Heart right ventricle (tissue), 16 donors: ENCODE measurements around the gene HYI. TPM values are rescaled to one million over a fixed set of nuclear protein-coding genes. Genes with fewer than 3 reads are reported as not detected.

Experiments
- ATAC-seq, 8 donors: fragments of 200-7000 bp; cut with Tn5 transposase; one replicate each; pipeline ENCODE4 v1.9.1; 2020; ENCODE audit warnings: mild to moderate bottlenecking in 8 of 8, moderate library complexity in 8 of 8, moderate number of reproducible peaks in 1 of 8
- DNase-seq, 2 donors: peaks; one replicate each; pipeline ENCODE4 v3.0.0-alpha.2; 2020
- H3K27ac ChIP-seq, 10 donors: fragments of 200-600 bp; sonication (generic) in 2 of 10; one replicate each; pipeline versions ENCODE4 v1.5.0 to v1.8.0; 2020 to 2022; ENCODE audit warnings: mild to moderate bottlenecking in 3 of 10
- H3K27me3 ChIP-seq, 7 donors: fragments of 200-600 bp; one replicate each; pipeline ENCODE4 v1.8.0; 2021 to 2022; ENCODE audit warnings: mild to moderate bottlenecking in 2 of 7
- H3K36me3 ChIP-seq, 9 donors: fragments of 200-600 bp; sonication (generic) in 1 of 9; one replicate each; pipeline versions ENCODE4 v1.5.0 to v1.8.0; 2020 to 2022; ENCODE audit warnings: mild to moderate bottlenecking in 2 of 9
- H3K4me1 ChIP-seq, 9 donors: fragments of 200-600 bp; sonication (generic) in 1 of 9; one replicate each; pipeline versions ENCODE4 v1.5.0 to v1.8.0; 2020 to 2022; ENCODE audit warnings: mild to moderate bottlenecking in 4 of 9
- H3K4me3 ChIP-seq, 10 donors: fragments of 200-600 bp; sonication (generic) in 2 of 10; one replicate each; pipeline versions ENCODE4 v1.5.0 to v1.8.0; 2020 to 2022; ENCODE audit warnings: mild to moderate bottlenecking in 7 of 10, moderate library complexity in 2 of 10
- H3K9me3 ChIP-seq, 11 donors: fragments of 200-600 bp in 10 of 11; sonication (generic) in 2 of 11; one replicate each; pipeline versions ENCODE4 v1.5.0 to v1.8.0; 2013 to 2022; ENCODE audit warnings: mild to moderate bottlenecking in 2 of 11, control low read depth in 1 of 11, moderate library complexity in 1 of 11
- WGBS, 2 donors: extraction: QIAGEN DNeasy Blood & Tissue Kit; methylation state at CpG; one replicate each; pipeline ENCODE4 v1.1.7; 2013; ENCODE audit warnings: inconsistent platforms in 1 of 2; 5-methylcytosine and 5-hydroxymethylcytosine counted together
- intact Hi-C, 10 donors: fragments of 100-400 bp; cut with DNase I; formaldehyde crosslinking; loops; one replicate each; pipeline versions ENCODE4 v1.11.1 to v1.14.2; 2022
- polyA plus RNA-seq, 2 donors: library from polyadenylated mRNA; stranded (reverse); fragments of 200-250 nt; gene quantifications; one replicate each; pipeline ENCODE4 v1.2.3, GENCODE V29; 2013
- total RNA-seq, 10 donors: library from RNA; stranded (reverse); fragmentation: NEBNext Ultra II Directional in 3 of 10; extraction: Animal tissue kit (Norgen Biotek cat#: 25700) in 3 of 10; gene quantifications; one replicate each; pipeline versions ENCODE4 v1.2.1 to v1.2.4, GENCODE V29; 2021 to 2023
- TF ChIP-seq, protein P1 (sequence below), 9 donors: fragments of 200-600 bp; sonication (generic) in 2 of 9; IDR thresholded peaks; one replicate each; pipeline versions ENCODE4 v1.5.0 to v1.8.0; 2021 to 2022; ENCODE audit warnings: antibody characterized with exemption in 9 of 9, mild to moderate bottlenecking in 5 of 9, moderate library complexity in 1 of 9
- donor health status: Arrhythmogenic right ventricular cardiomyopathy.
- donor health status: ischemic (EF 13 %, LVEDD 7.1; RV severe dilation, severe dysfunction).
- donor health status: healthy with polysubstance abuse.
- donor health status: DM: no; HTN: yes; CAD: no.
- donor health status: DM: no; HTN: no; CAD: no.
- donor health status: ischemic (EF 25% LVEDD 6.9; RV normal size, moderate dysfunction).
- donor health status: ischemic (EF 25% LVEDD 5.7; RV mildly dilated, moderate dysfunction).
- donor health status: healthy.
- donor health status: DM: yes; HTN: yes; CAD: no.
- donor health status: Ischemic cardiomyopathy.
- donor health status: ischemic (EF 35%, LVEDD 5.7; RV mildly dilated, moderate dysfunction).
- donor health status: nonischemic (EF 11% LVEDD 7.7; RV severe dilation, severe dysfunction).
- donor health status: DM: yes; HTN: yes; CAD: no.
- donor health status: PGD.
- donor health status: ischemic (EF 29% LVEDD 5.4; RV normal size, mild dysfunction).
- donor health status: nonischemic (EF 23%, LVEDD 6.1; RV moderate dilation, normal function).

The HYI gene
- total and polyA plus RNA-seq, 12 donors = 13.1 to 67.4 (median 19.9) TPM

DNA sequence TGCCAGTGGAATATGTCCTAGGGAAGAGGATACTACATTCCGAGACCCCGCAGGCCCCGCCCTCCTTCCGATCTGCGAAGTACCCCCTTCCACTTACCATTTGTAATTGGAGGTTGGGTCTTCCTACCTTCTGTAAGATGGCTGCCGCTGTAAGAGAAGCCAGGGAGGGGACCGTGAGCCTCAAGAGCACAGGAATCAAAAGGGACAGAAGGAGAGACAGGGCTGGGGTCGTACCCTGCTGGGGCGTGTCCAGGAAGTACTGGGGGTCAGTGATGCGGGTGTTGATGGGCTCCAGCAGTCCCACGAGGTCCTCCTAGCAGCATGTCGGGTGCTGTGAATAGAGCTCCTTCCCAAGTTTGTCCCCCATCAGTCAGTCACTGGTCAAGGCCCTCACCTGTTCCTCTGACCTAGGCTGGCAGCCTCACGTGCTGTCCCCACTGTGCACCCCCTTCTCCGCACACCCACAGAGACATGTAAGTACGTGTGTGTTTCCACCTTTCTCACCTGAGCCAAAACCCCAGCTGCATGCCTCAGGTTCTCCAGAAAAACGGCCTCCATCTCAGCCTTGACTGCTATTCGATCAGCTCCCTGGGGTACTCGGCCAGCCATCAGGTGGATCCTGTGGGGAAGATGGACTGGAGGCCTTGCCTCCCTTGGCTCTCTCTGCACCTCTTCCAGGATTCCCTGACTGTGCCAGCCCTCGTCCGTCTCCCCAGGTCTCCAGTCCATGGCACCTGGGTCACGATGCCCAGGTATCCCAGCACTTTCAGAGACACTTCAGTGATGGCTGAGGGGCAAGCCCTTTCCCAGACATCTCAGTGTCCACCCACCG is 1.8 kb downstream of the HYI start:
- intact Hi-C loops = no loop called here
- 87 to 91% methylated on average over 22 of the region's 22 CpGs for WGBS, 2 donors
- H3K4me1 ChIP-seq = peaks cover 0 to 35% (median 19%) of the 10 kb centered on the region in 9 donors
- no peak for DNase-seq
- no peak for ATAC-seq
- no peaks in the 10 kb centered on the region for H3K27me3 ChIP-seq
- peak overlapping the region in 1 of 10 donors; percentile 94 for H3K27ac ChIP-seq
- TF ChIP-seq, protein P1, sequence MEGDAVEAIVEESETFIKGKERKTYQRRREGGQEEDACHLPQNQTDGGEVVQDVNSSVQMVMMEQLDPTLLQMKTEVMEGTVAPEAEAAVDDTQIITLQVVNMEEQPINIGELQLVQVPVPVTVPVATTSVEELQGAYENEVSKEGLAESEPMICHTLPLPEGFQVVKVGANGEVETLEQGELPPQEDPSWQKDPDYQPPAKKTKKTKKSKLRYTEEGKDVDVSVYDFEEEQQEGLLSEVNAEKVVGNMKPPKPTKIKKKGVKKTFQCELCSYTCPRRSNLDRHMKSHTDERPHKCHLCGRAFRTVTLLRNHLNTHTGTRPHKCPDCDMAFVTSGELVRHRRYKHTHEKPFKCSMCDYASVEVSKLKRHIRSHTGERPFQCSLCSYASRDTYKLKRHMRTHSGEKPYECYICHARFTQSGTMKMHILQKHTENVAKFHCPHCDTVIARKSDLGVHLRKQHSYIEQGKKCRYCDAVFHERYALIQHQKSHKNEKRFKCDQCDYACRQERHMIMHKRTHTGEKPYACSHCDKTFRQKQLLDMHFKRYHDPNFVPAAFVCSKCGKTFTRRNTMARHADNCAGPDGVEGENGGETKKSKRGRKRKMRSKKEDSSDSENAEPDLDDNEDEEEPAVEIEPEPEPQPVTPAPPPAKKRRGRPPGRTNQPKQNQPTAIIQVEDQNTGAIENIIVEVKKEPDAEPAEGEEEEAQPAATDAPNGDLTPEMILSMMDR (IDR thresholded peaks at IDR 0.05) = no peak
- no peaks in the 10 kb centered on the region for H3K9me3 ChIP-seq
- peaks cover 0 to 57% (median 44%) of the 10 kb centered on the region in 9 donors for H3K36me3 ChIP-seq
- H3K4me3 ChIP-seq = no peak overlapping the region

DNA sequence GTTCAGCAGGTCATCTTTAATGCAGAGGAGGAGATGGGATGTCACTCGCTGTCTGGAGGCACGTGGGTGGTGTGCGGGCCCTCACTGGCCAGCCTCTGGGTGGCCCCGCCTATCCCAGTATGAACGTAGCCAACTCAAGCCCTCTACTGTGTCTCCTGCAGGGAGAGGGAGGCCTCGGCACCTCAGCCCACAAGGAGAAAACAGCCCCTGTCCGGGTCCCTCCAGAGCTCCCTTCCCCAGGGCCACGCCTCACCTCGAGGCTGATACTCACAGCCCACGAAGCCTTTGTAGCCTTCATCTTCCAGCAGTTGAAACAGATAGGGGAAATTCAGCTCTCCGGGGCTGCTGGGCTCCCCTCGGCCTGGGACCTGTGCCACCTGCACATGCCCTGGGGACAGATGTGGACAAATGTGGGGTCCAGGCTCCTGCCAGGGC is 2.6 kb downstream of the HYI start:
- WGBS, 2 donors = 75 to 82% methylated on average over 12 of the region's 12 CpGs
- ATAC-seq = no peak
- TF ChIP-seq, protein P1 (IDR thresholded peaks at IDR 0.05) = no peak
- Histone ChIP-seq H3K4me3 (no peak overlapping the region), H3K9me3 (no peaks in the 10 kb centered on the region), H3K27me3 (no peaks in the 10 kb centered on the region), H3K4me1 (peaks cover 0 to 35% (median 19%) of the 10 kb centered on the region in 9 donors), H3K36me3 (peaks cover 0 to 64% (median 50%) of the 10 kb centered on the region in 9 donors), H3K27ac (no peak overlapping the region)
- intact Hi-C loops = no loop called here
- no peak for DNase-seq

DNA sequence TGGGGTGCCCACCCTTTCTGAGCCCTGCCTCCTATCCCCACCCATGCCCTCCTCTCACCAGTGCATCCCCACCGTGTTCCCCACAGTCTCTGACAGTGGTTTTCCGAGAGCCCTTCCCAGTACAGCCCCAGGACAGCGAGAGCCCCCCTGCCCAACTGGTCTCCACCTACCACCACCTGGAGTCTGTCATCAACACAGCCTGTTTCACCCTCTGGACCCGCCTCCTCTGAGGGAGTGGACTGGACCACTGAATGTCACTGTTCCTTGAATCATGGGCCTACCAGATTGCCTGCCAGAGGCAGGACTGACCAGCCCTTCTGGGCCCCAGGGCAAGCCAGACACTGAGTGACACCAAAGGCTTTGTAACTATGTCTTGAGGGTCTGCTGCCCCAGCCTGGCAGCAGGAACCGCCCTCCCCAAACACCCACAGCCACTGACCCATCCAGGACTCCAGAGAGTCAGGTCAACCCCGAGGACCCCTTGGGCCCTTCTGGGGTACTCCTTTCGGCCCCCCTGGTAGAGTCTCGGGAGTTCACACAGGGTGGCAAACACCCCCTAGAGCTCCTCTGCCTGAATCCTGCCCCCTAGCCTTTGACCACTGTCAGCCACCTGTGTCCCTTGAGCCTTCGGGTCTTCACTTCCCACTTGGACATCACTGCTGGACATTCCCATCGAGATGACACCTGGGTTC is 3.3 kb downstream of the HYI start:
- peaks cover 0 to 72% (median 56%) of the 10 kb centered on the region in 9 donors for H3K36me3 ChIP-seq
- TF ChIP-seq, protein P1 (IDR thresholded peaks at IDR 0.05) = no peak
- intact Hi-C loops = no loop called here
- peaks cover 0 to 35% (median 19%) of the 10 kb centered on the region in 9 donors for H3K4me1 ChIP-seq
- no peak for ATAC-seq
- DNase-seq = no peak
- WGBS, 2 donors = 89 to 90% methylated on average over 10 of the region's 10 CpGs
- H3K27me3 ChIP-seq = no peaks in the 10 kb centered on the region
- no peak overlapping the region for H3K27ac ChIP-seq
- no peak overlapping the region for H3K4me3 ChIP-seq
- no peaks in the 10 kb centered on the region for H3K9me3 ChIP-seq

DNA sequence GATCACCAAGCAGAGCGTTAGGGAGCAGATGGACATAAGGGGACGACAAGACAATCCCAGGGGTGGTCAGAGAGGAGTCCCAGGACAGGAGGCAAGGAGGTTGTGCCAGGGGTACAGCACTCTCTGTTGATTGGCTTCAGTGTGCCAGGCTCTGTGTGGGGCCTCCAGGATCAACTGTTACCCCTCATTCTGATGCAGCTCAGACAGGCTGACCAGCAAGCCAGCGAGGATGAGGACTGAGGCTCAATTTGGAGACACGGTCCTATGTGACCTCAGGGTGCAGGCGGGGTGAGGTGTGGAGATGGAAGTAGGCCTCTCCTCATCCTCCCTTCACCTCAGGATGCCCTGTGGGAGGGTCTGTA is 4.0 kb downstream of the HYI start:
- H3K9me3 ChIP-seq = no peaks in the 10 kb centered on the region
- WGBS, 2 donors = 81 to 83% methylated on average over 5 of the region's 5 CpGs
- no peak overlapping the region for H3K4me3 ChIP-seq
- ATAC-seq (no peak), DNase-seq (no peak)
- peaks cover 0 to 79% (median 56%) of the 10 kb centered on the region in 9 donors for H3K36me3 ChIP-seq
- TF ChIP-seq, protein P1 (IDR thresholded peaks at IDR 0.05) = no peak
- H3K4me1 ChIP-seq = peaks cover 0 to 38% (median 14%) of the 10 kb centered on the region in 9 donors
- intact Hi-C loops = no loop called here
- H3K27me3 ChIP-seq = no peaks in the 10 kb centered on the region
- H3K27ac ChIP-seq = no peak overlapping the region
